GM23338 (cell line): Measurements from ENCODE around the gene TMEM119.

ENCODE experiments used
- CREB1 ChIP-seq: fragments of 250-450 bp; sonication (Bioruptor Pico); IDR thresholded peaks from 2 replicates; pipeline ENCODE4 v1.5.0; 2020; ENCODE audit warnings: low read depth, mild to moderate bottlenecking, moderate library complexity
- EZH2 ChIP-seq: fragments of 200-600 bp; sonication (generic); IDR thresholded peaks from one replicate; pipeline ENCODE4 v1.8.0; 2017; ENCODE audit warnings: antibody characterized with exemption, mild to moderate bottlenecking, low read depth; ENCODE audit not compliant: unreplicated experiment
- JUNB ChIP-seq: IDR thresholded peaks from one replicate; pipeline ENCODE4 v1.6.1; 2016; ENCODE audit warnings: antibody characterized with exemption; ENCODE audit not compliant: unreplicated experiment
- NANOG ChIP-seq: IDR thresholded peaks from 2 replicates; pipeline ENCODE4 v1.6.1; 2016; ENCODE audit warnings: antibody characterized with exemption, borderline replicate concordance
- ZNF331 ChIP-seq: fragments of 250-450 bp; sonication (Bioruptor Pico); IDR thresholded peaks from 2 replicates; pipeline ENCODE4 v1.5.0; 2020; ENCODE audit warnings: low read depth, mild to moderate bottlenecking, moderate library complexity
- TF ChIP-seq, protein P1 (sequence below), 2 experiments: fragments of 200-600 bp in 1 of 2; sonication (generic) in 1 of 2; conservative IDR thresholded peaks; 2 replicates each; pipeline versions ENCODE4 v1.5.1 to v1.6.1; 2016 to 2017; ENCODE audit warnings: antibody characterized with exemption in 2 of 2, low read depth in 2 of 2, mild to moderate bottlenecking in 2 of 2, moderate library complexity in 1 of 2
- TF ChIP-seq, protein P2 (sequence below): IDR thresholded peaks from 2 replicates; pipeline ENCODE4 v1.6.1; 2016; ENCODE audit warnings: antibody characterized with exemption

DNA sequence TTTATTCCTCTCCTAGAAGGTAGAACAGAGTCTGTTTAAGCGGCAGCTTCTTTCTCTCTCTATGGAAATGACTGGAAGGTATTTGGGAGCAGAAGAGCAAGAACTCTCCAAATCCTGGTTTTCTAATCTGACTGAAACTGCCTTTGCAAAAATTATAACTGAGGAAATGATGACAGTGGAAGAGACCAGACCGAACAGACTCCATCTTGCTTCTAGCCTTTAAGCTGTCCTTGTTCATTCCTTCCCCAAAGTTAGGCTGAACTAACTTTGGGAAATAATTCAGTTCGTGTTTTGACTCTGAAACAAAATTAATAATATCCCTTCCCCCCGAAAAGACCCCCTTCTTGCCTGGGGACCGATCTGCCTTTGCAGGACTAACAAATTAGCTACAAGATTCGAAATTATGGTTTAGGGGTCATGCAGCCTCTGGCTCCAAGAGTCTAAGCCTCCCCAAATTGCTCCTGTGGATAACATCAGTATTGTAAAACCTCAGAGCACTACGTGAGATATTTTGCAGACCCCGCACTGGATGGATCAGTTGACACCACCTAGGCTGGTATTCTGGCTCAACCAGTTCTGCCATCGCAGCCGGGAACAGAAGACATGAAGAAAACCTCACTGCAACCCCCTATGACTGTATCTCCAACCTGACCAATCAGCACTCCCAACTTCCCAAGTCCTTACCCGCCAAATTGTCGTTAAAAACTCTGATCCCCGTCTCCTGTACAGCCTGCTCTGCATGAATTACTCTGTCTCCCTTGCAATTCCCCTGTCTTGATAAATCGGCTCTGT, 21.7 kb upstream of the TMEM119 start:
- TF ChIP-seq, protein P1, sequence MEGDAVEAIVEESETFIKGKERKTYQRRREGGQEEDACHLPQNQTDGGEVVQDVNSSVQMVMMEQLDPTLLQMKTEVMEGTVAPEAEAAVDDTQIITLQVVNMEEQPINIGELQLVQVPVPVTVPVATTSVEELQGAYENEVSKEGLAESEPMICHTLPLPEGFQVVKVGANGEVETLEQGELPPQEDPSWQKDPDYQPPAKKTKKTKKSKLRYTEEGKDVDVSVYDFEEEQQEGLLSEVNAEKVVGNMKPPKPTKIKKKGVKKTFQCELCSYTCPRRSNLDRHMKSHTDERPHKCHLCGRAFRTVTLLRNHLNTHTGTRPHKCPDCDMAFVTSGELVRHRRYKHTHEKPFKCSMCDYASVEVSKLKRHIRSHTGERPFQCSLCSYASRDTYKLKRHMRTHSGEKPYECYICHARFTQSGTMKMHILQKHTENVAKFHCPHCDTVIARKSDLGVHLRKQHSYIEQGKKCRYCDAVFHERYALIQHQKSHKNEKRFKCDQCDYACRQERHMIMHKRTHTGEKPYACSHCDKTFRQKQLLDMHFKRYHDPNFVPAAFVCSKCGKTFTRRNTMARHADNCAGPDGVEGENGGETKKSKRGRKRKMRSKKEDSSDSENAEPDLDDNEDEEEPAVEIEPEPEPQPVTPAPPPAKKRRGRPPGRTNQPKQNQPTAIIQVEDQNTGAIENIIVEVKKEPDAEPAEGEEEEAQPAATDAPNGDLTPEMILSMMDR (conservative IDR thresholded peaks at IDR 0.05; ENCODE audit: low read depth in 2 of 2) = no peak
- TF ChIP-seq EZH2 (no peak), ZNF331 (no peak), NANOG (no peak), CREB1 (no peak), JUNB (no peak)
- TF ChIP-seq, protein P2, sequence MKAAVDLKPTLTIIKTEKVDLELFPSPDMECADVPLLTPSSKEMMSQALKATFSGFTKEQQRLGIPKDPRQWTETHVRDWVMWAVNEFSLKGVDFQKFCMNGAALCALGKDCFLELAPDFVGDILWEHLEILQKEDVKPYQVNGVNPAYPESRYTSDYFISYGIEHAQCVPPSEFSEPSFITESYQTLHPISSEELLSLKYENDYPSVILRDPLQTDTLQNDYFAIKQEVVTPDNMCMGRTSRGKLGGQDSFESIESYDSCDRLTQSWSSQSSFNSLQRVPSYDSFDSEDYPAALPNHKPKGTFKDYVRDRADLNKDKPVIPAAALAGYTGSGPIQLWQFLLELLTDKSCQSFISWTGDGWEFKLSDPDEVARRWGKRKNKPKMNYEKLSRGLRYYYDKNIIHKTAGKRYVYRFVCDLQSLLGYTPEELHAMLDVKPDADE = no peak
